Testis (tissue), 2 donors: ENCODE measurements around the gene MTMR3.

Experiments
- POLR2A ChIP-seq: fragments of 450-650 bp; IDR thresholded peaks from one replicate; pipeline ENCODE4 v1.6.1; 2017; ENCODE audit warnings: antibody characterized with exemption, mild to moderate bottlenecking, moderate library complexity
- TF ChIP-seq, protein P1 (sequence below), 3 experiments: fragments of 450-650 bp in 2 of 3; fragments of 200-600 bp in 1 of 3; sonication (generic) in 1 of 3; IDR thresholded peaks; one replicate each; pipeline ENCODE4 v1.5.1; 2016 to 2019; ENCODE audit warnings: antibody characterized with exemption in 3 of 3, mild to moderate bottlenecking in 2 of 3, moderate library complexity in 1 of 3

- TF ChIP-seq, protein P1, sequence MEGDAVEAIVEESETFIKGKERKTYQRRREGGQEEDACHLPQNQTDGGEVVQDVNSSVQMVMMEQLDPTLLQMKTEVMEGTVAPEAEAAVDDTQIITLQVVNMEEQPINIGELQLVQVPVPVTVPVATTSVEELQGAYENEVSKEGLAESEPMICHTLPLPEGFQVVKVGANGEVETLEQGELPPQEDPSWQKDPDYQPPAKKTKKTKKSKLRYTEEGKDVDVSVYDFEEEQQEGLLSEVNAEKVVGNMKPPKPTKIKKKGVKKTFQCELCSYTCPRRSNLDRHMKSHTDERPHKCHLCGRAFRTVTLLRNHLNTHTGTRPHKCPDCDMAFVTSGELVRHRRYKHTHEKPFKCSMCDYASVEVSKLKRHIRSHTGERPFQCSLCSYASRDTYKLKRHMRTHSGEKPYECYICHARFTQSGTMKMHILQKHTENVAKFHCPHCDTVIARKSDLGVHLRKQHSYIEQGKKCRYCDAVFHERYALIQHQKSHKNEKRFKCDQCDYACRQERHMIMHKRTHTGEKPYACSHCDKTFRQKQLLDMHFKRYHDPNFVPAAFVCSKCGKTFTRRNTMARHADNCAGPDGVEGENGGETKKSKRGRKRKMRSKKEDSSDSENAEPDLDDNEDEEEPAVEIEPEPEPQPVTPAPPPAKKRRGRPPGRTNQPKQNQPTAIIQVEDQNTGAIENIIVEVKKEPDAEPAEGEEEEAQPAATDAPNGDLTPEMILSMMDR (IDR thresholded peaks at IDR 0.05) = no peak
- TF ChIP-seq POLR2A = no peak
Measured at GRCh38 chr22:29883775-29884097, 762 bp downstream of the MTMR3 start.
